H9 (cell line): ENCODE results near the gene FAM53B. TPM values are rescaled to one million over a fixed set of nuclear protein-coding genes. Genes with fewer than 3 reads are reported as not detected.
A peak's percentile ranks its signal among the peaks of the same experiment; 100 is the strongest.

Experiments
- DNase-seq: peaks from one replicate; pipeline ENCODE4 v3.0.0-alpha.2; 2017
- H2AFZ ChIP-seq: one replicate; pipeline ENCODE4 v1.6.1; 2013; ENCODE audit warnings: mild to moderate bottlenecking, low read length, control low read depth, moderate library complexity
- H2AK5ac ChIP-seq: 2 replicates; pipeline ENCODE4 v1.6.1; 2013; ENCODE audit warnings: low read length, control low read depth, mixed read lengths; ENCODE audit not compliant: insufficient read length
- H2BK120ac ChIP-seq: one replicate; pipeline ENCODE4 v1.6.1; 2013; ENCODE audit warnings: low read depth, mild to moderate bottlenecking, low read length, control low read depth, inconsistent platforms; ENCODE audit not compliant: poor library complexity, severe bottlenecking
- H2BK12ac ChIP-seq: 2 replicates; pipeline ENCODE4 v1.6.1; 2013; ENCODE audit warnings: low read length, control low read depth, mixed read lengths, low read depth; ENCODE audit not compliant: insufficient read length
- H2BK15ac ChIP-seq: 2 replicates; pipeline ENCODE4 v1.6.1; 2013; ENCODE audit warnings: low read depth, low read length, control low read depth
- H2BK20ac ChIP-seq: one replicate; pipeline ENCODE4 v1.6.1; 2013; ENCODE audit warnings: low read depth, mild to moderate bottlenecking, low read length, control low read depth, inconsistent platforms; ENCODE audit not compliant: poor library complexity, severe bottlenecking
- H2BK5ac ChIP-seq: 2 replicates; pipeline ENCODE4 v1.6.1; 2013; ENCODE audit warnings: low read length, control low read depth, mixed read lengths; ENCODE audit not compliant: insufficient read length
- H3K14ac ChIP-seq: 2 replicates; pipeline ENCODE4 v1.6.1; 2013; ENCODE audit warnings: low read length, control low read depth; ENCODE audit not compliant: insufficient read depth
- H3K18ac ChIP-seq: 2 replicates; pipeline ENCODE4 v1.6.1; 2013; ENCODE audit warnings: low read depth, mild to moderate bottlenecking, mixed read lengths, low read length, control low read depth; ENCODE audit not compliant: insufficient read length
- H3K23ac ChIP-seq: 2 replicates; pipeline ENCODE4 v1.6.1; 2013; ENCODE audit warnings: low read length, control low read depth, mixed read lengths, low read depth; ENCODE audit not compliant: insufficient read length
- H3K23me2 ChIP-seq: 2 replicates; pipeline ENCODE4 v1.6.1; 2013; ENCODE audit warnings: low read depth, mild to moderate bottlenecking, mixed read lengths, low read length, control low read depth; ENCODE audit not compliant: insufficient read length, poor library complexity, severe bottlenecking
- H3K27ac ChIP-seq: 2 replicates; pipeline ENCODE4 v1.5.1; 2013; ENCODE audit warnings: low read length, control low read depth, mixed read lengths, low read depth; ENCODE audit not compliant: insufficient read length
- H3K27me3 ChIP-seq: 2 replicates; pipeline ENCODE4 v1.6.1; 2013; ENCODE audit warnings: low read length, control low read depth, inconsistent platforms; ENCODE audit not compliant: insufficient read depth
- H3K4ac ChIP-seq: 2 replicates; pipeline ENCODE4 v1.6.1; 2013; ENCODE audit warnings: low read depth, mild to moderate bottlenecking, control low read depth, inconsistent platforms, low read length, moderate library complexity
- H3K4me1 ChIP-seq: 2 replicates; pipeline ENCODE4 v1.6.1; 2013; ENCODE audit warnings: low read length, control low read depth, inconsistent platforms; ENCODE audit not compliant: insufficient read depth
- H3K4me2 ChIP-seq: 2 replicates; pipeline ENCODE4 v1.6.1; 2013; ENCODE audit warnings: low read length, control low read depth, mixed read lengths; ENCODE audit not compliant: insufficient read length, insufficient read depth
- H3K56ac ChIP-seq: 2 replicates; pipeline ENCODE4 v1.6.1; 2013; ENCODE audit warnings: low read depth, mild to moderate bottlenecking, mixed read lengths, low read length, control low read depth; ENCODE audit not compliant: insufficient read length
- H3K79me1 ChIP-seq: 2 replicates; pipeline ENCODE4 v1.6.1; 2013; ENCODE audit warnings: low read depth, mild to moderate bottlenecking, moderate library complexity, low read length, control low read depth, inconsistent platforms; ENCODE audit not compliant: insufficient read depth, poor library complexity, severe bottlenecking
- H3K79me2 ChIP-seq: 2 replicates; pipeline ENCODE4 v1.6.1; 2013; ENCODE audit warnings: low read length, control low read depth, inconsistent platforms; ENCODE audit not compliant: insufficient read depth
- H3K9ac ChIP-seq: 2 replicates; pipeline ENCODE4 v1.6.1; 2013; ENCODE audit warnings: low read length, control low read depth, mixed read lengths; ENCODE audit not compliant: insufficient read length; ENCODE audit errors: extremely low read depth
- H3K9me3 ChIP-seq: one replicate; pipeline ENCODE4 v1.6.1; 2013; ENCODE audit warnings: low read depth, low read length, inconsistent platforms; ENCODE audit not compliant: control insufficient read depth
- H3T11ph ChIP-seq: one replicate; pipeline ENCODE4 v1.6.1; 2013; ENCODE audit warnings: mild to moderate bottlenecking, low read length, control low read depth, inconsistent platforms
- H4K20me1 ChIP-seq: one replicate; pipeline ENCODE4 v1.6.1; 2013; ENCODE audit not compliant: control insufficient read depth, insufficient read length, insufficient read depth
- H4K5ac ChIP-seq: 2 replicates; pipeline ENCODE4 v1.6.1; 2013; ENCODE audit warnings: low read depth, mild to moderate bottlenecking, mixed read lengths, low read length, control low read depth; ENCODE audit not compliant: insufficient read length
- H4K8ac ChIP-seq: replicated peaks from 2 replicates; pipeline ENCODE4 v1.6.1; 2013; ENCODE audit warnings: low read length, control low read depth, mixed read lengths, low read depth; ENCODE audit not compliant: insufficient read length
- H4K91ac ChIP-seq: 2 replicates; pipeline ENCODE4 v1.6.1; 2013; ENCODE audit warnings: low read depth, mild to moderate bottlenecking, moderate library complexity, mixed read lengths, low read length, control low read depth; ENCODE audit not compliant: insufficient read length
- H3K27ac Mint-ChIP-seq, 3 experiments: 2 replicates in 2 of 3; 3 replicates in 1 of 3; pipeline ENCODE4 v1.8.0; 2020 to 2021; ENCODE audit warnings: mixed read lengths in 3 of 3, mild to moderate bottlenecking in 1 of 3, moderate library complexity in 1 of 3
- H3K27me3 Mint-ChIP-seq: 2 replicates; pipeline ENCODE4 v1.8.0; 2021; ENCODE audit warnings: low read depth, mild to moderate bottlenecking, moderate library complexity, mixed read lengths
- H3K36me3 Mint-ChIP-seq, 3 experiments: 2 replicates in 2 of 3; 3 replicates in 1 of 3; pipeline ENCODE4 v1.8.0; 2020 to 2021; ENCODE audit warnings: low read depth in 3 of 3, mixed read lengths in 3 of 3; ENCODE audit not compliant: insufficient read depth in 1 of 3
- H3K4me1 Mint-ChIP-seq, 2 experiments: 2 replicates each; pipeline ENCODE4 v1.8.0; 2020; ENCODE audit warnings: mixed read lengths in 2 of 2
- H3K4me3 Mint-ChIP-seq, 2 experiments: 2 replicates in 1 of 2; 3 replicates in 1 of 2; pipeline ENCODE4 v1.8.0; 2020 to 2021; ENCODE audit warnings: mild to moderate bottlenecking in 2 of 2, mixed read lengths in 2 of 2, moderate library complexity in 1 of 2
- H3K9me3 Mint-ChIP-seq, 2 experiments: 2 replicates in 1 of 2; 3 replicates in 1 of 2; pipeline ENCODE4 v1.8.0; 2020; ENCODE audit warnings: mild to moderate bottlenecking in 2 of 2, mixed read lengths in 2 of 2, moderate library complexity in 1 of 2
- WGBS: extraction: QIAGEN DNeasy Blood & Tissue Kit; methylation state at CpG from one replicate; pipeline ENCODE4 v1.1.7; 2013; ENCODE audit warnings: missing lambda C conversion rate, low lambda C conversion rate, mixed read lengths; ENCODE audit not compliant: insufficient read length; ENCODE audit errors: extremely low coverage; 5-methylcytosine and 5-hydroxymethylcytosine counted together
- total RNA-seq: library from RNA; stranded (reverse); gene quantifications from 2 replicates; pipeline ENCODE4 v1.2.1, GENCODE V29; 2021
- TF ChIP-seq, protein P1 (sequence below): fragments of 200-600 bp; sonication (generic); conservative IDR thresholded peaks from 3 replicates; pipeline ENCODE4 v1.8.0; 2021; ENCODE audit warnings: antibody characterized with exemption, mild to moderate bottlenecking

The FAM53B gene
- total RNA-seq, 1 experiment from 2014 or later: 11.5 TPM

DNA sequence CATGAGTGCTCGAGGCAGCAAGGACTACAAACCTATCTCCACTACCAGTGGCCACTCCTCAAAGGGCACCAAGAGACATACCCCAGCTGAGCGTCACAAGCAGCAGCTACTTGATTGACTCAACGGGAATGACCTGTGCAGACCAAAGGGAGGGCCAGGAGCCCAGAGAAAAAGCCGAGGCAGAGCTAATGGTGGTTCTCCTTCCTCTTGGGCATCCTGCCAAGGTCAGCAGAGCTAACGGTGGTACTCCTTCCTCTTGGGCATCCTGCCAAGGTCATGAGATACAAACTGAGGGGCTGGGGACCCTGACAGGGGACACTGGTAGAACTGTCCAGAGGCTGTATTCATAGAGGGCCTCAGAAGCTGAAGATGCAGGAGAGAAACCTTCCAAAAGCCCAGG, 60.4 kb downstream of the FAM53B start:
- H3K23ac ChIP-seq: no peak overlapping the region
- H4K91ac ChIP-seq: no peak overlapping the region
- Mint-ChIP-seq H3K36me3 (peaks cover 5 to 15% (median 5%) of the 10 kb centered on the region in 3 experiments; a peak in 6 of 7 replicates), H3K4me1 (peaks cover 16 to 21% of the 10 kb centered on the region in 2 experiments), H3K27me3 (no peaks in the 10 kb centered on the region), H3K27ac (peak overlapping the region in 1 of 3 experiments; percentile 38; a peak in 2 of 7 replicates), H3K9me3 (no peaks in the 10 kb centered on the region), H3K4me3 (no peak overlapping the region)
- H4K8ac ChIP-seq: no peak overlapping the region
- no peak for DNase-seq
- no peak overlapping the region for H2BK15ac ChIP-seq
- no peaks in the 10 kb centered on the region for H3K23me2 ChIP-seq
- H2BK20ac ChIP-seq: no peak overlapping the region
- no peak overlapping the region for H2BK12ac ChIP-seq
- no peak overlapping the region for H4K5ac ChIP-seq
- no peaks in the 10 kb centered on the region for H3K27me3 ChIP-seq
- no peak overlapping the region for H3K56ac ChIP-seq
- H2AK5ac ChIP-seq: no peak overlapping the region
- no peaks in the 10 kb centered on the region for H3K79me2 ChIP-seq
- no peak overlapping the region for H3K4me2 ChIP-seq
- H3K79me1 ChIP-seq: no peaks in the 10 kb centered on the region
- H2BK120ac ChIP-seq: no peak overlapping the region
- WGBS: no CpG with 5 or more reads among the region's 5 CpGs
- H3K18ac ChIP-seq: no peak overlapping the region
- no peaks in the 10 kb centered on the region for H4K20me1 ChIP-seq
- no peaks in the 10 kb centered on the region for H3K4me1 ChIP-seq
- no peak overlapping the region for H2BK5ac ChIP-seq
- H3K9ac ChIP-seq: no peak overlapping the region
- H3K14ac ChIP-seq: no peak overlapping the region; the same call in 1 of the 2 replicates
- no peak overlapping the region for H3K27ac ChIP-seq
- H3K4ac ChIP-seq: no peak overlapping the region
- TF ChIP-seq, protein P1, sequence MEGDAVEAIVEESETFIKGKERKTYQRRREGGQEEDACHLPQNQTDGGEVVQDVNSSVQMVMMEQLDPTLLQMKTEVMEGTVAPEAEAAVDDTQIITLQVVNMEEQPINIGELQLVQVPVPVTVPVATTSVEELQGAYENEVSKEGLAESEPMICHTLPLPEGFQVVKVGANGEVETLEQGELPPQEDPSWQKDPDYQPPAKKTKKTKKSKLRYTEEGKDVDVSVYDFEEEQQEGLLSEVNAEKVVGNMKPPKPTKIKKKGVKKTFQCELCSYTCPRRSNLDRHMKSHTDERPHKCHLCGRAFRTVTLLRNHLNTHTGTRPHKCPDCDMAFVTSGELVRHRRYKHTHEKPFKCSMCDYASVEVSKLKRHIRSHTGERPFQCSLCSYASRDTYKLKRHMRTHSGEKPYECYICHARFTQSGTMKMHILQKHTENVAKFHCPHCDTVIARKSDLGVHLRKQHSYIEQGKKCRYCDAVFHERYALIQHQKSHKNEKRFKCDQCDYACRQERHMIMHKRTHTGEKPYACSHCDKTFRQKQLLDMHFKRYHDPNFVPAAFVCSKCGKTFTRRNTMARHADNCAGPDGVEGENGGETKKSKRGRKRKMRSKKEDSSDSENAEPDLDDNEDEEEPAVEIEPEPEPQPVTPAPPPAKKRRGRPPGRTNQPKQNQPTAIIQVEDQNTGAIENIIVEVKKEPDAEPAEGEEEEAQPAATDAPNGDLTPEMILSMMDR: no peak
- no peaks in the 10 kb centered on the region for H3K9me3 ChIP-seq
- no peak overlapping the region for H2AFZ ChIP-seq
- H3T11ph ChIP-seq: no peak overlapping the region
